Ishikawa (cell line): ENCODE data around the gene TUBD1.

Source experiments
- EP300 ChIP-seq: IDR thresholded peaks from 2 replicates; pipeline ENCODE4 v1.6.1; 2012; ENCODE audit warnings: borderline replicate concordance
- RAD21 ChIP-seq: IDR thresholded peaks from 2 replicates; pipeline ENCODE4 v1.6.1; 2012; ENCODE audit warnings: low read depth
- REST ChIP-seq: IDR thresholded peaks from 2 replicates; pipeline ENCODE4 v1.6.1; 2012; ENCODE audit warnings: low read depth, mild to moderate bottlenecking

GRCh38 chr17:59839651-59840328, 53.0 kb downstream of the TUBD1 start:
- TF ChIP-seq REST = no peak
- no peak for TF ChIP-seq RAD21
- no peak for TF ChIP-seq EP300
